HG02588 (cell line): ENCODE measurements around the gene SKIC8.

ENCODE experiments used
- ATAC-seq: cut with Tn5 transposase; IDR thresholded peaks from one replicate; pipeline ENCODE4 v1.9.1; 2021; ENCODE audit warnings: mild to moderate bottlenecking, moderate library complexity; ENCODE audit not compliant: unreplicated experiment

Gene SKIC8

GRCh38 chr15:78299101-78299930, at the start of gene SKIC8:
Gene SKIC8, minus strand, starts transcription at chr15:78299609. Its CDS starts 3,923 bp downstream, at chr15:78295686.
- ATAC-seq = peak; percentile 81

GRCh38 chr15:78347586-78348543, 48.5 kb upstream of the SKIC8 start:
- no peak for ATAC-seq

DNA sequence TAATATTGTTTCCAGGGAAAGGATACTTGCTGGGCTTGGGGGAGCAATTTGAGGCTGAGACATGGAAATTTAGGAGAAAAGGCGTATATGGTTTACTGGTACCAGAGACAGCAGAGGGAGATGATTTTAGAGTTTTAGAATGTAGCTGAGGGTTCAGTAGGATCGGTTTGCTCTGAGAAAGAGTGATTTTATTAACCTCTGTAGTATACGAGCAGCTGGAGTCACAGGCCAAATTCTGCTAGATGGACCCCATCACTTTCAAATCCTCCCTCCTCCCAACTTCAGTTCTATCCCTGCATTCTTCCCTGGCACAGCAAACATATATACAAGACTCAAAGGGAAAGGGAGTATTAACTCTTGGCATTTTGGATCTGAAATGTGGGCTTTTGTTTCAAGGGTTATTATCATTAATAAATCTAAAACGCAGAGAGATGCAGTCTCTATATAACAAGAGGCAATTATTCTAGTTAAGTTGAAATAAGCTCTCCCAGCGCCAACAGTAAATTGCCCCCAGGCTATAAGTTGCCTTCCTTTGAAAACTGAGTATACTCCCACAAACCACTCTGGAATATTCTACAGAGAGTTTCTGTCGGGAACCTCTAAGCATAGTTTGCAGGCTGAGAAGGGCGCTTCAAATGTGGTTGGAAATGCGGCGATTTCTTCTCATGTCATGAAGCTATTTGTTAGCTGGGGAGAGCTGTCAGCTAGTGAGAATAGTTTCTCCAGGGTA, 46.2 kb upstream of the SKIC8 start:
- ATAC-seq = no peak

DNA sequence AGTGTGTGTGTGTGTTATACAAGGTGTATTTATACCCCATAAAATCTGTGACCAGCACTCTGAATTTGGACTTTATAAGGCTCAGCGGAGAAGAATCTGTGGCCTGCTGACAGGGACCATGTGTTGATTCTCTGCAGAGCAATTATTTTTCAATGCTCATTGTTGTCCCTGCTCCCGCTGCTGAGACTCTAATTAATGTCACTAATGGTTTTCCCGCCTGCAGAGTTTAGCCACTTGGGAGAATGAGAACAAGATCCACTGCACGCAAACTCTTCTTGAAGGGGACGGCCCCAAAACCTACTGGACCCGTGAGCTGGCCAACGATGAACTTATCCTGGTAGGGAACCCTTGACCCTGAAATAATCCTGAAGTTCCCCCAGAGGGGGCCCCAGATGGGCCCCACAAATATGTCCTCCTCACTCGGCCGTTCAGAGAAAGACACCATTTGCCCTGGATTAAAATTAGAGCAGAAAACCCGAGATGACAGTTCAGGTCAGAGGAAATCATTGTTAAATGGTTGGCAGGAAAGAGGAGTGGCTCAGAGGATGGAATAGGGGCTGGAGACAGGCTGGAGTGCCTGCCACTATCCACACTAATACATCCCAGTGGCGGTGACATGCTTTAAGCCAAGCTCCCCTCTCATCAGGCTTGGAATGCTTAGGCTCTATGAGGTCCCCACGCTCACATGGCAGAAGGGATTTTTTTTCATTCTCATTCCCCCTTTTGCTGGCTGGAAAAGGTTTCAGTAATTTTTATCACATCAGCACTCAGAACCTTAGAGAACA, 44.1 kb upstream of the SKIC8 start:
- ATAC-seq = no peak

DNA sequence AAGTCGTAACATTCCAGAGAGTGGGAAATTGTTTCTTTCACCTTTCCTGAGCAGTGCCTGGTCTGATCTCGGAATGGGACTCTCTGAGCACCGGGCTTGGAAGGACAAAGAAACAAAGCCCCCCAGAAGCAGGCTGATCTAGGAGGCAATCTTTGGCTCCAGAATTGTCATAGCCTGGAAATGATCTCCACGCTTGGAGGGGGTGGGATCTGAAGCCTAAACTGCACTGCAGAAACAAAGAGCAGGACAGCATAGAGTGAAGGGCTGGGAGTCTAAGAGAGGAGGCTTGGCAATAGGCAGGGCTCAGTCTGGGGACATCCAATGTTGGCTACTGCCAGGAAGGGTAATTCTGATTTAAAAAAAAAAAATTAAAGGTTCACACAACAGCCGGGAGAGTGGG, 42.6 kb upstream of the SKIC8 start:
- ATAC-seq = no peak

DNA sequence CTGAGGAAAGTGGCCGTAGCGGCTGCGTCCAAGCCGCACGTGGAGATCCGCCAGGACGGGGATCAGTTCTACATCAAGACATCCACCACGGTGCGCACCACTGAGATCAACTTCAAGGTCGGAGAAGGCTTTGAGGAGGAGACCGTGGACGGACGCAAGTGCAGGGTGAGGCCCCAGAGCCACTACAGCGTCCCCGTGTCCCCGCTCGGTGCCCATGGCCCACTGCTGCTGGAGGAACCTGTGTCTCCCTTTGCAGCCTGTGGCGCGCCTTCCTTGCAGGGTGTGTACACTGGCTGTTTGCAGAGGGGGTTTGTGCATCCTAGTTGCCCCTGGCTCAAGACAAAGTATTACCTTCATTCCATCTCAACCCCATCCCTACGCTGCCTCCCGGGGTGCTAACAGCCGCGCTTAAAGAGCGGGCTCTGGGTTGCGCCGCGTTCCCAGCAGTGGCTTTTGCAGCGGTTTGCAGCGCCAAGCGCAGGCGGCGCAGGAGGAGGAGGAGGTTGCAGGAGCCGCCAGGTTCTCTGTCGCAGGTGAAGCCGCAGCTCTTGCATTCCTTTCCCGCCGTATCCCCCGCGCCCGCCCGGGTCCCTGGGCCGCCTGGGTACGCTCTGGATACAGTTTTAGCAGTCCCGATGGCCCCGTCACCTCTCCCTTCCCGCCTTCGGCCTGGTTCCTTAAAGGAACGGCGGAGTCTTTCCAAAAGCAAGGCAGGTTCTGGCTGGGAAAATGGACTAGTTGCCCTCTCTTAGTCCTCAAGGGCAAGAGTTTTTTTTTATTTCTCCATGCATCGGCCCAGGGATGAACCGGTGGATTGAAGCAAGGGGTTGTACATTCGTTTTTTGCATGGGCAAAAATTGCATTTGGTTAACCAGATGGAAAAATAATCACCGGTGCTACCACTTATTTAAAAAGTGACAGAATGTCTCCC, 41.9 kb upstream of the SKIC8 start:
- ATAC-seq = no peak

DNA sequence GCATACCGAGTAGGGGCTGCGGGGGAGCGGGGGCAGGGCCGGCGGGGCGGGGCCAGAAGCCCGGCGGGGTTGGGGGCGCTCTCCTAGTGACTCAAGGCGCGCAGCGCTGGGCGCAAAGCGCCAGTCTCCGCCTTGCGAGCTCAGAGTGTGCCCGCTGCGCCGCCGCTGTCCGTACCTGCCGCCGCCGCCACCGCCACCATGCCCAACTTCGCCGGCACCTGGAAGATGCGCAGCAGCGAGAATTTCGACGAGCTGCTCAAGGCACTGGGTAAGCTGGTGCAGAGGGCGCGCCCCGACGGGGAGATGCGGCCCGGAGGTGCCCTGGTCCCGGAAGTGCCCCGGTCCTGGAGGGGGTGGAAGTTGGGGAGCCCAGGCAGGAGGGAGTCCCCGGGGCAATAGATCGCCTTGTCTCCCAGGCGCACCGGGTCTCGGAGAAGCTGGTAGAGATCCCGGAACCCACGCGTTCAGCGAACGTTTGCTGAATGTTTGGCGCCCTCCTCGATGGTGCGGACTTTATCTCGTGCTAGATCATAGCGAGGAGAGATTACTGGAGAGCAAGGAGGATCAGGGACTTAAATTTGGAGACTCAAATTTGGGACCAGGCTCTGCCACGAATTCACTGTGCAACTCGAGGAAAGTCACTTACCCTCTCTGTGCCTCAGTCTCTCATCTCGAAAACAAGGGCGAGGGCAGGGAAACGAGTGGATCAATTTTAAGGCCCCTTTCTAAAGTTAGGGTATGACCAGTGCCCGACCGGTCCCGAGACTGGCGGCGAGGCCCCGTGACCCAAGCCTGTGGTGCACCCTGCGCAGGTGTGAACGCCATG, 41.0 kb upstream of the SKIC8 start, which contains the start of gene CRABP1:
Gene CRABP1, plus strand, starts transcription at position 123 of the 826 bp plus-strand sequence. Its CDS starts 76 bp downstream, at position 199.
- no peak for ATAC-seq

DNA sequence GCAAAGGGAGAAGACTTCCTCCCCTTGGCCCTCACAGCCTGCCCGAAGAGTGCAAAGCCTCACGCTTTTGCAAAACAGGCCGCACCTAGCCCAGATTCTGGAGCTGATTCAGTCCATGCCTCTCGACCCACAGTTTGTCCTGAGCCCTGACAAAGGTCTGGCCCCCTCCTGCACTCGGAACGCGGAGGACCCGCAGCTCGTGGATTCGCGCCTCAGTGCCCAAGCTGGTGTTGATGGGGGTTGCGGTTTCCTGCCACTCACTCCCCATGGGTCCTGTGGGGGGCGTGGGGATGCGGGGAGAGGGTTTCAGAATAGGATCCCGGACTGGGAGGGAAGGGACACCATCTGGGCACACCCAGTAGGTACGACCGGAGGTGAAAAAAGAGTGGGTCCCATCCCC, 40.1 kb upstream of the SKIC8 start:
- ATAC-seq = no peak

- no peak for ATAC-seq
These were observed 39.4 kb upstream of the SKIC8 start for GRCh38 chr15:78338781-78339180.

- no peak for ATAC-seq
These were observed 36.6 kb upstream of the SKIC8 start for GRCh38 chr15:78335985-78336384.

- ATAC-seq = no peak
These were observed 35.4 kb upstream of the SKIC8 start for GRCh38 chr15:78334845-78335244.

DNA sequence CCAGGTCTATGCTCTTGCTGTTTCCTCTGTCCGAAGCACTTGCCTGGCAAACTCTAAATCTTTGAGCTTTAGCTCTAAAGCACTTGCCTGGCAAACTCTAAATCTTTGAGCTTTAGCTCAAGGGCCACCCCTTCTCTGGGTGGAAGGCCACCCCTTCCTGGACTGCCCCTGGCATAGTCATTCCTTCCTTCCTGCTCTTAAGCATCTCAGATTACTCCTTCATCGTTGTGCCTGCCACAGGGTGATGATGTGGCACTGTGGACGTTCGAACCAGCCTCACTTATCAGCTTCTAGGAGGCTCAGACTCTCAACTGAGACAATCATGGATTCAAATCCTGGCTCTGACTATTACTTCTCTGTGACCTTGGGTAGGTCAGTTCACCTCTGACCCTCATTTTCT, 30.2 kb upstream of the SKIC8 start:
- no peak for ATAC-seq

DNA sequence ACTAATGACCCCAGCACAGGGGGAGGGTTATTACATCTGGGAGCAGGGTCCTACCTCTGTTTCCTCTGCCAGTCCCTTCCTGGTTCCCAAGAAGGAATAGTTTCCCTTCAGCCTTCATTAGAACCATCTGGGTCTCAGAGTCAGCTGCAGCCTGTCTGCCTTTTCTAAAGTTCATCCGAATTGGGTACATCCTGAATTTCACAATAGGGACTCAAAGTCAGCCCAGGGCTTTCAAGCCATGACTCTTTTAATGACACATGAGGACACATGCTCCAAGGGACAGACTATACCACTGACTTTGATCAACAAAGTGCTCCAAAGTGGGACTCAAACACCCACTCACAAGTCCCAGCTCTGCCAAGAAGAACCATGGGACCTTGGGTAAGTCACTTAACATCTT, 28.1 kb upstream of the SKIC8 start:
- ATAC-seq = no peak

DNA sequence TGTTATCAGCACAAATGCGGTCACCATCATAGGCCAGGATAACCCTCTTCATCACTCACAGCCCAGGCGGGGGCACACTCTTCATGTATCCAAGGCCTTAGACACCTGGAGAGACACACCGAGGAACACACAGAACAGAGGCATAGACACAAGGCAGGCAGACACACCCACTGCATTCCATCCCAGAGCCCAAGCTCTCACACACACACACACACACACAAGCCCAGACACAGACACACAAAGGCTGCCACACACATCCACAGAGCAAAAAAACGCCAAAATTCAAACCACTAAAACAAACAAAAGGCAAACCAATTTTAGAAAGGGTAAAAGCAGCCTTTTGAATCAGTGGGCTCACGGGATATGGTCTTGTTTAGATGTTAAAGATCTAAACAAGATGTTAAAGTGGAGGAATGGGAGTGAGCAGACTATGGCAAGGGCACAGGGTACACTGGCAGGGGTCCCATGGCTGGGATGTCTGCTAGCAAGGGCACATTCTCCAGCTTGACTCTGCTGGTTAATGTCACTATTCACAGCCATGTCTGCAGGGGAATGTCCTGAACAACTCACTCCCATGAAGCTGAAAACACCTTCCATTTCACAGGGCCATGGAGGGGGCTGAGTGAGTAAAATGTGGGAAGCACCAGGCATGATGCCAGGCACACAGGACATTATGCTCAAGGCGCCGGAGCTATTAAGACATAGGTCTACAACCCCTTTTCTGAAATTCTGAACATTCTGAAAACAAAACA, 25.9 kb upstream of the SKIC8 start:
- no peak for ATAC-seq

- no peak for ATAC-seq
These were observed 24.7 kb upstream of the SKIC8 start for GRCh38 chr15:78324144-78324543.

DNA sequence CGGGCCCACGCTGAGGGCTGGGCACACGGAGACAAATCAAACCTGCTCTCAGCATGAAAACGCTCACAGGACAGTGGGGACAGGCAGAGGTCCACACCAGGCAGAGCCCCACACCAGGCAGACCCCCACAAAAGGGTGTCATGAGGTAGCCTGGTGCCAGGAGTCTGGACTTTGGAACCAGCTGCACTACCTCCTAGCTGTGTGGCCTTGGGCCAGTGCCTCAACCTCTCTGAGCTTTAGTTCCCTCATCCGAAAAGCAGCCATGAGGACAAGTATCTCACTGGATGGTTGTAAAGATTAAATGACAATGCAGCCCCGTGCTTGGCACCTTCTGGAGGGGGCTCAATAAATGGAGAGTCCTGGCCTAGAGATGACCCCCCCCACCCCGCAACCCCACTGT, 24.3 kb upstream of the SKIC8 start:
- no peak for ATAC-seq

DNA sequence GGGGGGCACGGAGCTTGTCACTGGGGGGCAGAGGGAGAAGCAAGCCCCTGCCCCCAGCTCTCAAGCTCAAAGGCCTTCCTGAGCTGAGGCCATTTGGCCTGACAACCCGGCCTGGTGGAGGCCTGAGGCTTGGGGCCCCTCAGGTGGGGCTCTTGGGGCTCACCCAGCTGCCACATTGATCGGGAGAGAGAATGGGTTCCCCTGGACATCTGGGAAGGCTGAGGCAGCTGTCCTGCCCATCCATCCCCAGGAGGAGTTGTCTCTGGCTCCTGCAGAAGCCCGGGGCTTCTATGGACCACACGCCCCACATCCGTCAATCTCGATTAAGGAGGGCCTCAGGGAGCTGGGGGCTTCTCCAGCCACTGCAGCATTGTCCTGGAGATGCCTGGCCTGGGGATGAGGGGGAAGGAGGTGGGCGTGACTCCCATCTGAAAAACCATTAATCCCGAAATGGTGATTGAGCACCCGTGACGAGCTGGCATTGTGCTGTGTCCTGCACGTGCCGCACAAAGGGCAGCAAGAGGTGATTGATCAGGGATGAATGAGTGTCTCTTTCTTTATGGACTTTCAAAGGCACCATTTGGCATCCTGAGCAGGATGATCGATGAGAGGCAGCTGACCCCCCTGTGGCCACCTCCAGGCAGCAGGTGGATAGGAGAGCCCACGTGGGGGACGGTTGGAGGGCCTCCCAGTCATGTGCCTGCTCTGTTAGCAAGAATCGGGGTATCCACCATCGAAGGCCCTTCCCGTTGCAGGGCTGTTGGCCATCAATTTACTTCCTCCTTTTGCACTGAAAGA, 23.5 kb upstream of the SKIC8 start:
- ATAC-seq = no peak
